CD4-positive, alpha-beta T cell treated with Interleukin-2 at 100 ng/mL for 4 hours (primary cell): ENCODE data around the gene SUN1.

ENCODE experiments used
- DNase-seq: peaks from one replicate; pipeline ENCODE4 v3.0.0-alpha.2; 2020; ENCODE audit warnings: low spot score

Gene SUN1

DNA sequence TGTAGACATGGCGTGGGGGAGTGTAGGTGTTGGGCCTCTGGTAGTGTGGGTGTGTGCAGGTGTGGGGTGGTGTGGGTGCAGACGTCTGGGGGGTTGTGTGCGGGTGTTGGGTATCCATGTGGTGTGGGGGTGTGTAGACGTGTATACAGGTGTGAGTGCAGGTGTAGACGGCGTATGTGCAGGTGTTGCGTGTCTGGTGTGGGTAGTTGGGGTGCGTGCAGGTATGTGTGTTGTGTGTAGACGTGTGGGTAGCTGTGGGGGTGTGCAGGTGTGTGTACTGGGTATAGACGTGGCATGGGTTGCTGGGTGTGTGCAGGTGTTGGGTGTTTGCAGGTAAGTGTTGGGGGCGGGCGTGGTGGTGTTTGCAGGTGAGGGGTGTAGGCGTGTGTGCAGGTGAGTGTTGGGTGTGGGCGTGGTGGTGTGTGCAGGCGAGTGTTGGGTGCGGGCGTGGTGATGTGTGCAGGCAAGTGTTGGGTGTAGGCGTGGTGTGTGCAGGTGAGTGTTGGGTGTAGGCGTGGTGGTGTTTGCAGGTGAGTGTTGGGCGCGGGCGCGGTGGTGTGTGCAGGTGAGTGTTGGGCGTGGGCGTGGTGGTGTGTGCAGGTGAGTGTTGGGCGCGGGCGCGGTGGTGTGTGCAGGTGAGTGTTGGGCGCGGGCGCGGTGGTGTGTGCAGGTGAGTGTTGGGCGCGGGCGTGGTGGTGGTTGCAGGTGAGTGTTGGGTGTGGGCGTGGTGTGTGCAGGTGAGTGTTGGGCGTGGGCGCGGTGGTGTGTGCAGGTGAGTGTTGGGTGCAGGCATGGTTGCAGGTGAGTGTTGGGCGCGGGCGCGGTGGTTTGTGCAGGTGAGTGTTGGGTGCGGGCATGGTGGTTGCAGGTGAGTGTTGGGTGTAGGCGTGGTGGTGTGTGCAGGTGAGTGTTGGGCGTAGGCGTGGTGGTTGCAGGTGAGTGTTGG is 60.6 kb downstream of the SUN1 start:
- no peak for DNase-seq

DNA sequence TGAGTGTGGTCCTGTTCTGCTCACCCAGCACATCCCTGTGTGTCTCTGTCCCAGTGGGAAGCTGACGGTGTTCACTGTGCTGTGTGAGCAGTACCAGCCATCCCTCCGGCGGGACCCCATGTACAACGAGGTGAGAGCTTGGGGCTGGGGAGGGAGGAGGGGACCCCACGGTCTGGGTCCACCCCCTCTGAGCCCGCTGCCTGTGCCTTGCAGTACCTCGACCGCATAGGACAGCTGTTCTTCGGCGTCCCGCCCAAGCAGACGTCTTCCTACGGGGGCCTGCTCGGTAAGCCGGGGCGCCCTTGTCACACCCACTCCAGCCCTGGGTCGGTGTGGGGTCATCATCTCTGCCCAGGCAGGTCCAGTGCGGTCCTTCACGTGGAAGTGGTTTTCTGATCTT is 61.4 kb downstream of the SUN1 start:
- DNase-seq, result no peak

DNA sequence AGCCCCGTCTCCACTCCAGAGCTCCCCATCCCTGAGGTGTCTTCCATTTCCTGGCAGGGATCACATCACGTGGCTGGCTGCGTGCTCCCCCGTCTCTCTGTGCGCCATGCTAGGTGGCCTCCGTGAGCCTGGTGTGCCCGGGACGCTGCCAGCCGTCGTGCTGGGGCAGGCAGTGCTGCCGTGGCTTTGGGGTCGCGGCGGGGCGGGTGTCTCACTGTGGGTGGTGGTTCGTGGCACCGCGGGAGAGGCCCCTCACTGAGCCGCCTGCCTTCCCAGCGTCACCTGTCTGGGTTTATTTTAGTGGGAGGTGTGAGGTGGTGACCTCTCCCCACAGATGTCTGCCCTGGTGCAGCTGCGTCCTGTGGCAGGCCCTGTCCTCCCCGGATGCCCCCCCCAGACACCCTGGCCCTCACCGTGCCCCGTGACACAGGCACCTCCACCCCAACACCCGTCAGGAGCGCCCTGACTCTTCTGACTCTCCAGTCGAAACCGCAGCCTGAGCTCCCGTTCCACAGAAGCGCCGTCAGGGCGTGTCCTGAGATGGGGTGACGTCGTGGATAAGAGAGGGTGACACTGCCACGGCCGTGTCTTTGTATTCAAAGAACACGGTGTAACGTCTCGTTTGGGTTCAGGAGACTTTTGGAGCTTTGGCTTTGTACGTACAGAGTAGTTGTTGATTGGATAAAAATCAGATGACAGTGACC is 62.0 kb downstream of the SUN1 start:
- no peak for DNase-seq

DNA sequence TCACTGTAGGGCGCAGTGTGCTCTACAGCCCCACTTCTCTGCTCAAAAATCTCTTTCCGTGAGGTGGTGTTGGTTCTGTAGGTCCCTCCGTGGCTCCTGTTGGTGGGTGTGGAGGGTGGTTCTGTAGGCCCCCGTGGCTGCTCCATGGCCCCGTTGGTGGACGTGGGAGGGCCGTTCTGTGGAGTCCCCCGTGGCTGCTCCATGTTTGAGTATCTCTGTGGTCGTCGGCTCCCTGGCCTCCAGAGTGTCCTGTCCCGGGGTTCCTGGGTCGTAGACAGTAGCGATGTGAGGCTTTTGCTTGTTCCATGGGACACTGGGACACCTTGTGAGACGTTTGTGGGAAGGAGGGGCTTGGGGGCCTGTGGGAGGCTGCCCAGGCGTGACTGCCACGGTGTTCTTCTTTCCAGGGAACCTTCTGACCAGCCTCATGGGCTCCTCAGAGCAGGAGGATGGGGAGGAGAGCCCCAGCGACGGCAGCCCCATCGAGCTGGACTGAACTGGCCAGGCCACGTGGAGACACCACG is 62.7 kb downstream of the SUN1 start:
- no peak for DNase-seq

DNA sequence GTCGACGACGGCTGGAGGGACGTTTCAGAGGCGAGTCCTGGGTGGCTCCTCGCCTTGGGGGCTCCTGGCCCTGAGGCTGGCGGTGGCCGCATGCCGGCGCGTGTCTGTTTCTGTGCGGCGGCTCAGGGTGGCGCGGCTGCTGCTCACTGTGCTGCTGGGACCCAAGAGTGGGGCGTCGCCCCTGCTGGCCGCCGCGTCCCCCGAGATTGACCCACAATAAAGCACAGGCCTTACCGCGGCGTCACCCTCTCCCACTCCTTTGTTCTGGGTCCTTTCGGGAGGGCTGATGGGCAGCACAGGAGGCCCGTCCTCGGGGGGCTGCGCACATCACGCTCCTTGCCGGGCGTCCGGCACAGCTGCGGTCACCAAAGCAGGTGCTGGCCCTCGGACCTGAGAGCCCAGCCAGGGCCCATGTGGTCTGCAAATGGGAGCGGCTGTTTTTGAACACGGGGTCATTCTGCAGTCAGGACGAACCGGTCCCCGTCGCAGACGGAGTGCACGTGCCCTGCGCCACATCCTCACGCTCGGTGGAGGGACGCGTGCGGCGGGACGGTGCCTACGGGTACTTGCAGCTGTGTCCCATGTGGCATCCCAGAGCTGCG is 63.3 kb downstream of the SUN1 start:
- no peak for DNase-seq

GRCh38 chr7:896346-897075 is 64.2 kb downstream of the SUN1 start:
- no peak for DNase-seq

DNA sequence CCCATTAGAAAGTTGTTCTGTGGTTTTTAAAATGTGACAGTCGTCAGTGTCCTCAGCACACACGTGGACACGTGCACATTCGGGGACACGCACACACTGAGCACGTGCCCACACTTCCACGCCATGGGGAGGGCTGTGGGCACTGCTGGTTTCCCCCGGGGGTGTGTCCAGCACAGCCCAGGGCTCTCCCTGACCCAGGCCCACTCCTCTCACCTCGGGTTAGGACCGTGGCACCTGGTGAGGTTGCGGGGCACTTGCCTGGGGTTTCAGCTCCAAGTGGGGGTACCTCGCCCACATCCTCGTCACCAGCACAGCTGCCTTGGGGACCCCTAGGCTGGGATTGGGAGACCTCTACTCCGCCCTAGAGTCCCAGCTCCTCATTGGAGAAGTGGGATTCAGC is 64.8 kb downstream of the SUN1 start:
- DNase-seq, result no peak

DNA sequence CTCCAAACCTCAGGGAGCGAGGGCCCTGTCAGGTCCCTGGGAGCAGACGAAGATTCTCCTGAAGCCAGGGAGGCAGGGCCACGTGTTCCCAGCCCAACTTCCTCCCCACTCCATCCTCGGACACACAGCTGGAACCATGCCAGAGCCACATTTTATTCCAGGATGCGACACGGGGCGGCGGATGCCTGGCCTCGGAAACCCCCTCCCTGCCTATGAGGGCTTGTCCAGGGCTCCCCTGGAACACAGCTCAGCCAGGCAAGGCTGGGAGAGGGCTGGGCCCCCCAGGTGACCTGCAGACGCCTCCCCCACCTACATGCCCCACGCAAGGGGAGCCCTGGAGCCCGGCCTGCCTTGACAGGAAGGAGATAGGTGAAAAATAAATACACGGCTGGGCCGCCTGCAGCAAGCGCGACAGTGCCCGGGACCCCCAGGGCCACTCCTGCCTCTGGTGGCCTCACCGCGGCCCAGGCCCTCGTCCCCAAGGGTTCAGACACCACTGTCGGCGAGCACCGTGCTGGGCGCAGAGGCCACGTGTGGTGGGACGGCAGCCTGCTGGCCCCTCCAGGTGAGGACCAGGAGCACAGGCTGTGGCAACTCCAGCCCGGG is 65.6 kb downstream of the SUN1 start:
- DNase-seq, result no peak

DNA sequence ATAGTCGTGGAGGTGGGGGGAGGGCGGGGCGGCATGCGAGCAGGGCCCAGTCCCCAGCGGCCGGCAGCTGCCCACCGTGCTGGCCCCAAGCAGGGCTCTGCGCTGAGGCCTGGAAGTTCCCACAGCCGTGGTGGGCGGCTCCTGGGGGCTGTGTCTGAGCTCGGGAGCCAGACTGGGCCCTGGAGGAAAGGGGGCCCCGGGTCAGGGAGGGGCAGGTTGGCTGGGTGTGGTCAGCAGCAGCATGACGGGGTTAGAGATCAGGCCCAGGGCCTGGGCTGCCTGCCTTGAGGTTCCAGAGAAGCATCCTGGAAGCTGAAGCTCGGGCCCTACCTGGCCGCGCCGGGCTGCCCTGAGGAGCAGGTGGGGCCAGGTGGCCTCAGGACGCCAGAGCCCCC is 66.2 kb downstream of the SUN1 start:
- DNase-seq, result no peak

GRCh38 chr7:898855-899681 is 66.8 kb downstream of the SUN1 start:
- no peak for DNase-seq

DNA sequence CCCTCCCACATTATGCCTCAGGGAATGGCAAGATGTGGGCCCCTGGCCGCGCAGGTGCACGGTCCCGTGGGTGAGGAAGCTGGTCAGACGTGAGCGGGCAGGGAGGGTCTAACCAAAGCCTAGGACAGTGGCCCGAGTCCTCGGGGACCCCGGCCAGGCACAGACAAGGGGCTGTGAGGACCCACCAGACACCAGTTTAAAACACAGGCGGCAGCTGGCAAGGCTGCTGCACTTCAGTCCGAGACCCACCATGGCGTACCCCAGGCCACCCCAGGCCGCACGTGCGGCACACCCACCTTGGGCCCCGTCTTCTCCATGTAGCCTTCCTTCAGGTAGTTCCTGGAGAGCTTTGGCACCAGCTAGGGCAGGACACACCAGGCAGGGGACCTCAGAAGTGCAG is 67.5 kb downstream of the SUN1 start:
- no peak for DNase-seq

- no peak for DNase-seq
Observed at GRCh38 chr7:900331-901040, 68.2 kb downstream of the SUN1 start.

GRCh38 chr7:901041-901387 is 68.7 kb downstream of the SUN1 start:
- DNase-seq, result no peak

DNA sequence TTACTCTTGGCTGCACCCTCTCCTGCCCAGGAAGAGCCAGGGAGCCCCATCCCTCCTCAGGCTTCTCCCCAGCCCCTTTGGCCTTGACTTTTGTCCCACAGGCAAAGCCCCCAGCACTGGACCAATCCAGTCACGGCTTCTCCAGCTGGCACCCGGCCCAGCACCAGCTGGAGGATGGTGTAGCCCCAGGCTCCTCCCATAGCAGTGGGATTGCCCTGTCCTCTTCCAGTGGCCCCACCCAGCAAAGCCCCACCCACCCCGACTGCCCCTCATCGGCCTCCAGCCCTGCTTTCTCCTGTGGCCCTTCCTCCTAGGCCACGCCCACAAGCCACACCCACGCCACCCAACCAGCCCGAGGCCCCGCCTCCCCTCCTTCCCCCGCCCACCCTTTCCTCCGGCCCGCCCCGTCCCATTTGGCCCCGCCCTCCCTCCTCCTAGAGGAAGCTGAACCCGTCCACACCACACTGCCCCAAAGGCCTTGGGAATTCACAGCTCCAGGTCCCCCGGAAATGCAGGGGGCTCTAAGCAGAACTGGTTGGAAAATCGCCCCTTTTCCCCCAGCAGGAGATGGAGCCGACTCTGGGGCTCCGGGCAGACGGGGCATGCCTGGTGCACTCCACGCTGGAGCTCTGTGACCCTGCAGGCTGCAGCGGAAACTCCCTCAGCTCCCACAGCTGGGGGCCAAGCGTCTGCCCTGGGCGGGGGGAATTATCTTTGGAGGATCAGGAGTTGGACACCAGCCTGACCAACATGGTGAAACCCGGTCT is 69.3 kb downstream of the SUN1 start:
- no peak for DNase-seq

DNA sequence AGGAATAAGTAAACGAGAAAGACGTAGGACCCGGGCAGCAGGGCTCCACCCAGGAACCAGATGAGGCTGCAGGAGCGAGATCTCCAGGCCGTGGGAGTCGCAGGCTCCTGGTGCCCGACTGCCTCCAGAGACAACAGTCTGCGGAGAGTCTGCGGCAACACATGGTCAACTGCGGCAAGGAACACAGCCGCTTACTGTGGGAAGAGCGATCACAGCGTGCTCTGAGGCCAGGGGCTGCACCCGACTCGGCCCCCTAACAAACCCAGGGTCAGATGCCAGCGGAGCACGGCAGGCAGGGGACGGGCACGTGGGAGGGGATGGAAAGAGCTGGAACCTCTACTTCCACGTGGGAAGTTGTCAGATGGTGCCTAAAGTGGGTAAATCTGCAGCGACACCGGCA is 70.7 kb downstream of the SUN1 start:
- DNase-seq, result no peak

- no peak for DNase-seq
Observed at GRCh38 chr7:903921-904755, 71.9 kb downstream of the SUN1 start.

DNA sequence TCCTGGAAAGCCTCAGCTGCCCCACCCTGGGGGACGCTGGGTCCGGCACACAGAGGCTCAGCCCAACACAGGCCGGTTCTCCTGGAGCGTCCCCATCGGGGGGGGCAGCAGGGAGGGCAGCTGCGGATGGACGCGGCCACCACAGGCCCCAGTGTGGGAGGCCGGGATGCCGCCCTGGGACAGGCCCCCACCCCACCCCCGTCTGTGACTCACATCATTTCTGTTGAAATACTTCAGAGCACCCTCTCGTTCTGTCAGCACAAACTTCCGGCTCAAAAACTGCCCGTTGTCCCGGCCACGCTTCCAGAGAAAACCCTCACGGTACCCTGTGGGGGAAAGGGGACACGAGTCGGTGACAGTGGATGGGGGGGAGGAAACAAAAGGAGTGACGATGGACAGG is 72.6 kb downstream of the SUN1 start:
- no peak for DNase-seq

- DNase-seq, result no peak
Observed at GRCh38 chr7:906776-907157, 74.5 kb downstream of the SUN1 start.
